NCI-H1092 (cell line): ENCODE results near the gene DNAJB4.
"Not testable (repeated sequence)": the region's sequence is repeated elsewhere in the genome, so short reads cannot be mapped to it uniquely, and the experiment has no call there.

Source experiments
- DNase-seq: peaks from one replicate; lab custom pipeline; 2025; lab: John Stamatoyannopoulos, UW

Gene DNAJB4

DNA sequence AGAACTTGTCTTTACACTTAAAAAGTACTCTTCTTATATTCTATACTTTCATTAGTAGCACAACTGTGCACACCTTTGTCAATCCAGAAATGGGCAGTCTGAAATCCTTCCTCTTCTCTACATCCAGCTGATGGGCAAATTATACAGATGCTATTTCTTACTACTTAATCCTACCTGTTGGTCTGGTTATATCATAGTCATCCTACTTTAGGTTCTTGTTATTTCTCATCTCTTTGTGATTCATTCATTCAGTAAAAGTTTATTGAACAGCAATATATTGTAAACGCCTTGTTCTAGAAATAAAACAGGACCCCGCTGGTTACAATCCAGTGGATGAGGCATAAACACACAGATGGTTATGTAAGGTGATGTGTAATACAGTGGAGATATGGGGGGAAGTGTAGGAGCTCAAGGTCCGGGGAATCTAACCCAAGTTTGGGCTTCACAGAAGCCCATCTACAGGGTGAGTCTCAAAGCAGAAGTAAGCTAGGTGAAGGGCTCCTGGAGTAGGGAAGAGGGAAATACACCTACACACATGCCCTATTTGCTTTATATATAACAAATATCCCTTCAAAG is 14.0 kb upstream of the DNAJB4 start:
- DNase-seq: no peak

DNA sequence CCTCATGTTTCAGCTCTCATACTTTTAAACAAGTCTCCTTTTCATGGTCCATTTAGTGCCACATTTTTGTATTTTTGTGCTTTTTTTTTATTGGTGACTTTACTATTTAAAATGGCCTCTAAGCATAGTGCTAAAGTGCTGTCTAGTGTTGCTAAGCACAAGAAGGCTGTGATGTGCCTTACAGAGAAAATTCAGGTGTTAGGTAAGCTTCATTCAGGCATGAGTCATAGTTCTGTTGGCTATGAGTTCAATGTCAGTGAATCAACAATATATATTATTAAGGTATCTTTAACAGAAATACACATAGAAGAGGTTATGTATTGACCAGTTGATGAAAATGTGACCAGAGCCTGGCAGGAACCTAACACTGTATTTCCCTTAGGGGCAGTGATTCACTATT is 13.1 kb upstream of the DNAJB4 start:
- DNase-seq: no peak

DNA sequence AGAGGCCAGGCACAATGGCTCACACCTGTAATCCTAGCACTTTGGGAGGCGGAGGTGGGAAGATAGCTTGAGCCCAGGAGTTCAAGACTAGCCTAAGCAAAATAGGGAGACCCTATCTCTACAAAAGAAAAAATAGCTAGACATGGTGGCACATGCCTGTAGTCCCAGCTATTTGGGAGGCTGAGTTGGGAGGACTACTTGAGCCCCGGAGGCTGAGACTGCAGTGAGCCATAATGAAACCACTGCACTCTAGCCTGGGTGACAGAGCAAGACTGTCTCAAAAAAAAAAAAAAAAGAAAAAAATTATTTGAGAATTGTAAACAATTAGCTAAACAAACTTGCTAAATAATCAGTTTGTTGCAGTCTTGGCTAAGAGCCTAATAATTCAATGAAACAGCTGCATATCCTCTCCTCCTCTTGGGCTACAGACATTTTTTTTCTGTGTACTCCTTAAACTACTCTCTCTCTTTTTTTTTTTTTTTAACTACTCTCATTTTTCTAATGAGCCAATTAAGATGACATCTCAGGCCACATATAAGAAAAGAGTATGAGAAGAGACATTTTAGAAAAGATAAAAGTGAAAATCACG is 10.5 kb upstream of the DNAJB4 start:
- DNase-seq: no peak

DNA sequence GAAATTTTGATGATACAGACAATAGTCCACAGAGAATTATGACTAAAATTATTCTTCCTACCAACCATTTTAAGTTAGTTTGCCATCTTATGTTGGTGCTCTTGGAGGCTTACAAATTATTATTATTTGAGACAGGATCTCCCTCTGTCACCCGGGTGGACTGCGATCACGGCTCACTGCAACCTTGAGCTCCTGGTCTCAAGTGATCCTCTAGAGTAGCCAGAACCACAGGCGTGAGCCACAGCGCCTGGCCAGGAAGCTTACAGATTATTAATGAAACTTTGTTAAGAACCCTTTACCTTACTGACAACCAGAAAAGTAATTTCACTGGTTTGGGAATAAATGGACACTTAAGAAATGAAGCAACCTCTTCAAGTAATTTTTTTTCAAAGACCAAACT is 8.0 kb upstream of the DNAJB4 start:
- DNase-seq: no peak

DNA sequence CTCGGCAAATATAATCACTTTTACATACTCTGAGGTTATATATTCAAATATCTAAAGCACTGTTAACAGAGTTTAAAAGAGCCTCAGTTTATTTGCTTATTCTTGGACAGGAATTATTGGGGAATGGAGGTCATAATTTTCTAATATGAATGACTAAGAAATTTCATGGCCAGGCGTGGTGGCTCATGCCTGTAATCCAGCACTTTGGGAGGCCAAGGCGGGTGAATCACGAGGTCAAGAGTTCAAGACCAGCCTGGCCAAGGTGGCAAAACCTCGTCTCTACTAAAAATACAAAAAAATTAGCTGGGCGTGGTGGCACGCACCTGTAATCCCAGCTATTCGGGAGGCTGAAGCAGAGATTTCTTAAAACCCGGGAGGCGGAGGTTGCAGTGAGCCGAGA is 4.2 kb upstream of the DNAJB4 start:
- not testable (repeated sequence) for DNase-seq

DNA sequence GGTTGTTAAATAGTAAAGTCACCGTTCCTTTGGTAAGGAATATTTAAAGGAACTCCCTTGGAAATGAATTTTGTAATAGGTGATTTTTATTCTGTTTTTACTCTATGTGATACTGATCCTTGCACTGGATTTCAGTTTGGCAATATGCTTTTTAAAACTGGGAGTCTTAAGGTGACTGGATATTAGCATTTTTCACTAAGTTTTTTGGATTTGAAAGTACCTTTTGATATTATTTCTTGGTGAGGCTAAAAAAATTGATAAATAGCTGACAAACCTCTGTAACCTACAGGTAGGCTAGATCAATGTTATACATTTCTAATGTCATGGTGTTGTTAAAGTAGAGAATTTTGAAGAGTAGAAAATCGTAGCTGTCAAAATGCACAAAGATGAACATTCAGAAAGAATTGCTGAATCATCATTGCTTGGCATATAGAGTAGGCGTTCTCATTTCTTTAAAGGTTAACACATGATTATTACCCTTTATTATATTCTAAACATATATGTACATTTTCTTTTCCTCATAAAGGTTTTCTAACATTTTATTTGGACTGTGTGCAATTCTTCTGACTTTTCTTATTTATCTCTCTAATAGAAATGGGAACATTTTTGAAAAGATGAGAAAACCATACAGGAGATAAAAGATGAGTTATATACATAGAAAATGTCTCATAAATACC is 1.5 kb upstream of the DNAJB4 start:
- no peak for DNase-seq

DNA sequence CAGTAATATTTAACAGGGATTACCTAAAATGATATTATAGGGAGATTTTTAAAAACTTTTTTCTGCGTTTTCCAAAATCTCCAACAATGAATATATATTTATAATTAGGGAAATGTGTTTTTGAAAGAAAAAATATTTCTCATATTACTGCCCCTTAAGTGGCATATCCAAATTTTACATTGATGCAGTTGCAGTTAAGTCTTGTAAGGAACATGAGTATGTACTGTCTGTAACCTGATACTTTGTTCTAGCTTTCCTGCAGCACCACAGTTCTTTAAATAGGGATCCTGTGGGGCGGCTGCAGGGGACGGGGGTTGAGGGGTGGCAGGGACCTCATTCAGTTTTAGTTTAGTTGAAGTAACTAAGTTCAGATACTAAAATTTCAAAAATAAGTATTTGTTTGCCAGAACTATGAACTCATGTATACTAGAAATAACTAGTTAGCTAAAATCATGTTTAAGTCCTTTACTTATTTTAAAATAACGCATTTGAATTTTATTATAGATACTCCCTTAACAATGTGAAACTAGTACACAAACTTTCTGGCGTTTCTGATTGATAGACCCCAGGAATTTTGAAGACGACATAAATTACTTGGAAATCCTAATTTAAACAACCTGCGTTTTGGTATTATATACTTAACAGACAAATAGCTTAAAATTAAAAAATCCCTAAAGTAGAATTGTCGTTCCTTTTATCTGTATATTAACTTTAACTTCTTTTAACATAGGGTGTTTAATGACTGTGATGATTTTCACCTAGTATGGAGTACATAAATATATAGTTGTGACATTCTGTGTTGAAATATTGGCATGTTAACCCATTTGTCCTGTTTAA is 639 bp upstream of the DNAJB4 start:
- DNase-seq: no peak

DNA sequence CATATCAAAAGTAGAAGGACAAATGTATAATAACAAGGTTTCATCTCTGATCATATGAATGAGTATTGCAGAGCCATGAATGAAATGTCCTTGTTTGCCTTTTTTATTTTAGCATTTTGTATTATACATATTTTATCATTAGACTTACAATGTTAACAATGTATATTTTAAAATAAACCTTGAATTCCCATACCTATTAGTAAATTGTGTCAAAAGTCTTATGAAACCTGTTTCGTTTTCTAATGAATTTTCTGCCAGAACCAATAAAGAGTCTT is 646 bp downstream of the DNAJB4 start:
- no peak for DNase-seq

DNA sequence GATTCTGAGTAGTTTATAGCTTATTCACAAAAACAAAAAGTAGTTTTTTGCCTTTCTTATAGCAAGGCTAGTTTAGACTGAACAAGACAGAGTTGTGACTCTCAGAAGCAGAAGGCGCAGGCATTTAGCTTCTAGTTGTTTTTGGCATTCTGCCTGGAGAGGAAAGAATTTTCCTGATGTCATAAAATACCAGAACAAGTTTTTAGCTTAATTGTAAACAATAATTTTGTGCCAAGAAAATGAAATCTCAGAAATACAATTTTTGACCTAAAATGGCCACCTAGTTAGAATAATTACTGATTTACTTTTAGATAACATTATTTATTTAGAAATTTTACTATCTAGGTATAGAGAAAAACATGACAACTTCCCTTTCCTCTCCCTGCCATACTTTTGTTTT is 1.0 kb downstream of the DNAJB4 start:
- no peak for DNase-seq

DNA sequence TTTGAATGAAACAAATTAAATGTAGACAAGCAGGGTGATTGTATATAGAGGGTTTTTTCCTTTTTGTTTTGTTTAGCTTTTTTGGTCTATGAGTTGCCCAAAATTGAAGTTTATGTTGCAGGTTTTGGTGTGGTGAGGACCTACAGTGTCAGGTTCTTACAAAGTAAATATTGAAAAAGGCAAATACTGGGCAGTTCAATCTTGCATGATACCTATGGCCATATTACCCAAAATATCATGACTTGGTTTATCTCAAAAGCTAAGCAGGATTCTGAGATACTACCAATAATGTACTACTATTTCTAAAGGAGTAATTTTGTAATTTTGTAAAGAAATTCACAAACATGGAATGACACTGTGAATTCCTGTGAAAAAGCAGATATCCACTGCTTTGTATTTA is 1.8 kb downstream of the DNAJB4 start:
- no peak for DNase-seq

DNA sequence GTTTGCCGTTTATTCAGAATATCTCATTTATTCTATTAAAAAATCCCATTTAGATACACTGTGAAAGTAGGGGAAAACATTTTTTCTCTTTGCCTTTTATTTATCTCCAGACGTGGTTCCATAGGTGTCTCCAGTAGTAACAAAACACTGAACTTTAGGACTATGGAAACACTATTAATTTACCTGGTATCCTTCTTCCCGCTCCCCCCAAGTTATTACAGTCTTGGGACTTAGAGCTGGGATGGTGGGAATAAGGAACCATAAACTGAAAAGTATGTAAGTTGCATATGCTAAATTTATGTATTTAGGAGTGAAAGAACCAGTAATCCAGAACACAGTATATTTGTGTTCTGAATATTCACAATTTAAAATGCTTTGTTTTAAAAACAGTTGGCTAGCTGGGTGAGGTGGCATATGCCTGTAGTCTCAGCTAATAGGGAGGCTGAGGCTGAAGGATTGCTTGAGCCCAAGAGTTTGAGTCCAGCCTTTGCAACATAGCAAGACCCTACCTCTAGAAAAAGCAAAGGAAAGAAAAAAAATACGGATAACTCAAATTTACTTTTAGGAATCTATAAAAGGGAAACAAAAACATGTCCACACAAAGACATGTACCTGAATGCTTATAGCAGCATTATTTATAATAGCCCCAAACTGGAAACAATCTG is 3.1 kb downstream of the DNAJB4 start:
- DNase-seq: no peak

DNA sequence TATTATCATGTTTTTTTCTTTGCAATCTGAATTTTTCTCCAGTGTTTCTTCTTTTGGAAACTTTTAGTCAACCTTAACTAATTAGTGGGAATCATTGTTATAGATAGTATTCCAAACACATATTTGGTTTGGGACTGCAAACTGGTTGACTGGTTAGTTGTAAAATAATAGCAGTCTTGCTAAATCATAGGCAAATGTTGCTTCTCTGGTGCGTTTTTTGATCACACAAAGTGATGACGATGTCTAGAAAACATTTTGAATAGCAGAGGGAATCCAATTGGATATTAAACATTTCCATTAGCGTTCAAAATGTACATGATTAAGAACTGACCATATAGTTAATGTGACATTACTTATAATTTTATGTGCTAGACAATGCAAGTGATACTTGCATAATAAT is 4.5 kb downstream of the DNAJB4 start:
- no peak for DNase-seq

DNA sequence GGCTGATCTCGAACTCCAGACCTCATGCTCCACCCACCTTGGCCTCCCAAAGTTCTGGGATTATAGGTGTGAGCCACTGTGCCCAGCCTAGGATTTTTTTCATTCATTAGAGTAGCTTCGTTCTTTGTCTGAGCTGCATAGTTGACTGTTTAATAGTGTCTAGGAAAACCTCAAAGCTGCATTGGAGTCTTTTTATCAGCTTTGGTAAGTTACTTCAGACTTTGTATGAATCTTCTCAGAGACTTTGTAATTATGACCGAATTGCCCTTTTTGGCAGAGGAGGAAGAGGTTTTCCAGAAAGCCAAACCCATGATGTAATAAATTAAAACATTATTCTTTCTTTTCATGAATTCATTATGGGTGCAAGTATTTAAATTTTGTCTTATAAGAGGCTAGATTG is 5.1 kb downstream of the DNAJB4 start:
- DNase-seq: no peak

DNA sequence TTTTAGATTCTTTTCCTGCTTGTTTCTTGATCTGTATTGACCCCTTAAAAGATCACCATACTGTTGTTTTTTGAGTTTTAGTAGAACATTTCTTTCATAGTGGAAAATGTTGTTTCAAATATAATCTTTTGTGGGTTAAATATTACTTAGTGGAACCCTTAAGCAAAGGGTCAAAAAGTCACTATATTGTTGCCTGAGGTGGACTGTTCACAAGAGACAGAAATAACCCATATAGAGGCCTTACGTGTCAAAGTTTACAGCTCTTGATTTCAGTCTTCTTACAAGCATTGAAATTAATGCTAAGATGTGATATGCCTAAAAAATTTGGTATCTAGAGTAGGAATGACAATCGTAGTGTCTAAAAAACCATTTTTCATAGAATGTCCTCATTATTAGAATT is 6.3 kb downstream of the DNAJB4 start:
- no peak for DNase-seq

DNA sequence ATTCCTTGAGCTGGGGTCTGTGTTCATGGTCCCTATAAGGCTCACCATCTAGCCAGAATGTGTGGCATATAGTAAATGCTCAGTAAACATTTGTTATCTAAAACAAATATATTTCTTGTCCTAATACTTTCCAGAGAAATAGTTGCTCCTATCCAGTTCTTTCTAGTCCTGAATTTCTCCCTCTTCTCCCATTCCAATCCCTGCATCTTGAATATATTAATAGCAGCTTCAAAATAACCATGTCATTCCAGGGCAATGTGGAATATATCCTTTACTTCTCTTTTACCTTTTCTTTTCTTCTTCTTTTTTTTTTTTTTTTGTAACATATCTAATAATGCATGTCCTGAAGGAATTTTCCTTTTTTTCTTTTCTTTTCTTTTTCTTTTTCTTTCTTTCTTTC is 10.4 kb downstream of the DNAJB4 start:
- DNase-seq: no peak

DNA sequence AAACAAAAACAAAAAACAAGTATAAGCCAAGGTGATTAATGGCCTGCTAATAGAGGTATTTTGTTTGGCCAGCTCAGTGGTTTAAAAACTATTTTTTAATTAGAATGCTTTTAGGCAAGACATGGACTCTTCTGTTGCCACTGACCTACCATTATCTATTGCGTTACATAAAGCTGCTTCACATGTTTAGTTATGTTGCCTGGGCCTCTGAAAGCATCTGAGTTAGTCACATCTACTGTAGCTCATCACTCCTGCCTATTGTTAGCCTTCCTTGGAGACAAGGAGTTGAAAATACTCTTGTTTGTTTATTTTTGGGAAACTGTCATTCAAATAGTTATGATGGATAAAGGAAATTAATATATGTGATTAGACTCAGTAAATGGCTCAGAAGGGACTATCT is 14.3 kb downstream of the DNAJB4 start:
- no peak for DNase-seq

DNA sequence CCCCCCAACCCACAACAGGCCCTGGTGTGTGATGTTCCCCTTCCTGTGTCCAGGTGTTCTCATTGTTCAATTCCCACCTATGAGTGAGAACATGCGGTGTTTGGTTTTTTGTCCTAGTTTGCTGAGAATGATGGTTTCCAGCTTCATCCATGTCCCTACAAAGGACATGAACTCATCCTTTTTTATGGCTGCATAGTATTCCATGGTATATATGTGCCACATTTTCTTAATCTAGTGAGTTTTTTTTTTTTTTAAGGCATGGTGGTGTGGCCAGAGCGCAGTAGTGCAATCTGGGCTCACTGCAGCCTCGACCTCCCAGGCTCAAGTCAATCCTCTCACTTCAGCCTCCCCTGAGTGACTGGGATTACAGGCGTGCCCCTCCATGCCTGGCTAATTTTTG is 16.4 kb downstream of the DNAJB4 start:
- not testable (repeated sequence) for DNase-seq

DNA sequence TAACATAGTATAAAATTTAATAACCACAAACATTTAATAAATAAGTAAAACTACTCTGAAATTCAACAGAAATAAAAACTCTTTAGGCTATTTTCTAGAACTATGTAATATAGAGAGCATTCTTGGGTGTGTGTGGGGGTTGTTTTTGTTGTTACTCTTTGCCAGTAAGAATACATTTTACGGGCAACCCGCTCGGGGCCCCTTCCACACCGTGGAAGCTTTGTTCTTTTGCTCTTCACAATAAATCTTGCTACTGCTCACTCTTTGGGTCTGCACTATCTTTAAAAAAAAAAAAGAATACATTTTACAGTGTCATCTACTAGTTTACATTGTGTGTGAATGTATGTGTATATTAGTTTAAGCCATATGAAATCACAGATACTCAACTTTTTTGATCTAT is 25.1 kb downstream of the DNAJB4 start:
- DNase-seq: no peak

DNA sequence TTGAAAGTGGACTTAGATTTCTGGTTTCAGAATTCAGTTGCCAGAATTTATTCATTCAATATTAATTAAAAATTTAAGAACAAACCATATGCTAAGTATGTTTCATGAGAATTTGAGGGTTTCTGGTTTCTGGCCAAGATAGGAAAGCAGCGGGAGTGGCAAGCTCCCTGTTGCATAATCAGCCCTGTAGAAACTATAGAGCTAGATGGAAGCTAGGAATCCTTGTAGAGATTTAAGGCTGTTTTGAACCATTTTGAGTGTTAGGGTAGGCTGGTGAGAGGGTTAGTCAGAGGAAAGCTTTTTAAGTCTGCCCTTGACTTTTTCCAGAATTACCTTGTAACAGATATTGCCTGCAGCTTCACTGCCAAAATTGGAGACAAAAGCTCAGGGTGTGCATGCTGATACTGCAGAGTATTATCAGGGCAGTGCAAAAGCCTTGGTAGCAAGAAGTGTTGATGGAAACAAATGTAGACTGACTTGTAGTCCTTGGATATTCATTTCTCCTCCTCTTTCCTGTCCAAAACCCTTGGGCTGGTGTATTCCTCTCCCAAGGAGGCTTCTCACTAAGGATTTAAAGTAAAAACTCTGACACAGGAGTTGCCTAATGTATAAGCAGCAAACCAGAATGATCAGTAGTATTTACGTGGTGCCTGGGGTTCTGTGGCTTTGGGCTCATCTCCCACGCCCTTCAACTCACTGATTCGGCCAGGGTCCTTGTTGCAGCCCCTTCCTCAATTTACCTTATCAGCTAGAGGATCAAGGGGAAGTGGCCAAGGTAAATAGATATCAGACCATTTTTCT is 28.5 kb downstream of the DNAJB4 start:
- no peak for DNase-seq

DNA sequence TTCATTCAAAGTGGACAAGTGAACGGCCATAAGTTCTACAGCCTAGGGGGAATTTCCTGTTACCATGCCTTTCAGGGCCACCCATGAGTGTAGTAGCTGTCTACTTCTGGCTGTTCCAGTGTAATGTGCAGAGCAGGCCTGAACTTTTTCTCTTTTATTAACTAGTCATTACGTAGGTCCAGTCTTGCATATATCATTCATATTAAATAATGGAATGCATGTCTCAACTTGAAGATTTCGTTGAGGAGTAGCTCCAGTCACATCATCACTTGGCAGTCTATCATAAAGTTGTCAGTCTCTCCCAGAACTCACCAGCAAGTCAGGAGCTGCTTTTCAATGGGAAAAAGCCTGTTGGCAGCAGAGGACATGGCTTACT is 29.0 kb downstream of the DNAJB4 start:
- no peak for DNase-seq

DNA sequence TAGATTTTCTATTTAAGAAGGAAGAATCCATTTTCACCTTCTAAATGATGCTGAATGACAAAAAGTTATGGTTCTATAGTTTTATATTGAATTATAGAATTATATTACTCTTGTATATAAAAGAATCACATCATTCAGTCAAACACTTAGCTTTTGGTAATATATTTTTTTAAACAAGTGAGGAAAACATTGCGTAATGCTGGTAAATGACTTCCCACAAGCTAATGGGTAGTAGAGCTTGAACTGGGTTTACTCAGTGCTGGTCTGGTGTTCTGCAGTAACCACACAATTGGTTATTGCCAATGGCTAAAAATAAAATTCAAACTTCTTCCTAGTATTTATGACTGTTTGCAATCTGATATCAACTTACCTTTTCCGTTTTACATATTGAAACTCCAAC is 30.4 kb downstream of the DNAJB4 start:
- no peak for DNase-seq

DNA sequence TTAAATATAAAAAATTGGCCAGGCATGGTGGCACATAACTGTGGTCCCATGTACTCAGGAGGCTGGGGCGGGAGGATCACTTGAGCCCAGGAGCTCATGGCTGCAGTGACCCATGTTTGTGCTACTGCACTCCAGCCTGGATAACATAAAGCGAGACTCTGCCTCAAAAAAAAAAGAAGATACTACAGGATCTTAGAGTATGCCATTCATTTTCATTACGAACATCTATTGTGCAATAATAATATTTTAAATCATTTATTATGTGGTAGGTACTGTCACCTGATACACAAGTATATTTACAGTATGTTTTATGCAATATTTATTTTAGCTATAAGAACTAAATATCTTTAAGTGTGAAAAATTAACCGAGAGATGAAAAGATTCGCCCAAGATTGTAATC is 31.7 kb downstream of the DNAJB4 start:
- no peak for DNase-seq
